Sciatic nerve (tissue), 2 donors: Measurements from ENCODE around the gene OOSP2. TPM values are rescaled to one million over a fixed set of nuclear protein-coding genes. Genes with fewer than 3 reads are reported as not detected.

Experiments
- ATAC-seq: fragments of 200-7000 bp; cut with Tn5 transposase; one replicate; pipeline ENCODE4 v1.9.1; 2020; ENCODE audit warnings: mild to moderate bottlenecking, moderate library complexity
- DNase-seq: peaks from one replicate; pipeline ENCODE4 v3.0.0-alpha.2; 2020; ENCODE audit warnings: low spot score
- intact Hi-C: fragments of 100-400 bp; cut with DNase I; formaldehyde crosslinking; loops from one replicate; pipeline ENCODE4 v1.14.2; 2022
- total RNA-seq: library from RNA; stranded (reverse); fragmentation: NEBNext Ultra II Directional; extraction: Animal tissue kit (Norgen Biotek cat#: 25700); gene quantifications from one replicate; pipeline ENCODE4 v1.2.1, GENCODE V29; 2021
- donor health status: DM: no; HTN: no; CAD: no.
- donor health status: DM: no; HTN: no; CAD: no.

OOSP2 gene
- total RNA-seq, 1 donor from 2014 or later: not detected

GRCh38 chr11:60077216-60077817 lies 37.1 kb downstream of the OOSP2 start:
- DNase-seq (no peak), ATAC-seq (no peak)
- intact Hi-C loops: no loop called here

DNA sequence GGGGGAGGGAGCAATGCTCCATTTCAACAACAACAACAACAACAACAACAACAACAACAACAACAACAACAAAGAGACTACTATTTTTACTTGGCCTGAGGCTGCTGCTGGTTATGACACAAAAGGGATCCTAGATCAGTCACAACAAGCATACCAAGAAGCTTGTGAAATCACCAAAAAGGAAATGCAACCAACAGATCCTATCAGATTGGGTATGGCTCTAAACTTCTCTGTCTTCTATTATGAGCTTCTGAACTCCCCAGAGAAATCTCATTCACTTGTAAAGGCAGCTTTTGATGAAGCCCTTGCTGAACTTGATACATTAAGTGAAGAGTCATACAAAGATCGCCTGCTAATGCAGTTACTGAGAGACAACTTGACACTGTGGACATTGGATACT lies 37.8 kb downstream of the OOSP2 start:
- DNase-seq (no peak), ATAC-seq (no peak)
- intact Hi-C loops: no loop called here

DNA sequence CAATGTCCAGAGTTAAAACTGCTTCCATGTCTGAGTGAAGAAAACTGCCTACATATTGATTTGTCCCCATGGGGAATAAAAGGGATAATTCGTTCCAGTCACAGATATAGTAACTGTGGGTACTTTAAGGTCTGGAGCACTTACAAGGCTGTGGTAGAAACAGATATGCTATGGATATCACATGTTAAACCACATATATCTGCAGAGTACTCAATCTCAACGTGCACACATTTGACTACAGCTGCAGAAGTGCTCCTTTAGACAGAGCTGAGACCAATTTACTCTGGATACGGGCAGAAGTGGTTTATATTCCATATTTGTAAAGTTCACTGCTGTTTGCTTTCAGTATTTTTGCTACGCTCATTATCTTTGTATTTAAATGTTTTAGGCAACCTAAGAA lies 38.5 kb downstream of the OOSP2 start:
- ATAC-seq (no peak), DNase-seq (no peak)
- intact Hi-C loops: no loop called here

DNA sequence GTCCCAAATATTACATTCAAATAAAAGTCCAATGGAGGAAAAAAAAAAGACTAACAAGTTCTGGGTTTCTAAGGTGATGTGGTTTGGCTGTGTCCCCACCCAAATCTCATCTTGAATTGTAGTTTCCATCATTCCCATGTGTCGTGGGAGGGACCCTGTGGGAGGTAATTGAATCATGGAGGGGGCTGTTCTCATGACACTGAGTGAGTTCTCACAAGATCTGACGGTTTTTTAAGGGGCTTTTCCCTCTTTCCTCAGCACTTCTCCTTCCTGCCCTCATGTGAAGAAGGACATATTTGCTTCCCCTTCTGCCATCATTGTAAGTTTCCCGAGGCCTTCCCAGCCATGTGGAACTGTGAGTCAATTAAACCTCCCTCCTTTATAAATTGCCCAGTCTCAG lies 40.3 kb downstream of the OOSP2 start:
- DNase-seq (no peak), ATAC-seq (no peak)
- intact Hi-C loops: no loop called here

- DNase-seq (no peak), ATAC-seq (no peak)
- intact Hi-C loops: no loop called here
Measured at GRCh38 chr11:60084631-60085273, 44.5 kb downstream of the OOSP2 start.

DNA sequence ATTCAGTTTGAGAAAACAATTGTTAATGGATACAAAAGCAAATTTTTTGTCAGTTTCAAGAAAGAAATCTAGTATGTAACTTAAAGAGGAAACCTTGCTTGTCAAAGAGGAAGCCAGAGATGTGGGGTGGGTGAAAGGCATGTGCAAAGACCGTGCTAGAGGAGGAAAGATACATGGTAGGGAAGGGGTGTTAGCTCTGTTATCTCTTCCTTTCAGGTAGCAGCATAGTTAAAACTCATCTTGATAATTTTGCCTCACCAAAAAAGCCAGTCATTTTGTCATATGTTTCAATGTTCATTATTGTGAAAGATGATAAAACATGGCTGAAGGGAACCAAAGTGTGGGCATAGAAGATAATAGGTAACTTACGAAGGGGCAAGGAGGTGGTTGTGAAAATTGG lies 45.7 kb downstream of the OOSP2 start:
- intact Hi-C loops: no loop called here
- no peak for ATAC-seq
- no peak for DNase-seq

DNA sequence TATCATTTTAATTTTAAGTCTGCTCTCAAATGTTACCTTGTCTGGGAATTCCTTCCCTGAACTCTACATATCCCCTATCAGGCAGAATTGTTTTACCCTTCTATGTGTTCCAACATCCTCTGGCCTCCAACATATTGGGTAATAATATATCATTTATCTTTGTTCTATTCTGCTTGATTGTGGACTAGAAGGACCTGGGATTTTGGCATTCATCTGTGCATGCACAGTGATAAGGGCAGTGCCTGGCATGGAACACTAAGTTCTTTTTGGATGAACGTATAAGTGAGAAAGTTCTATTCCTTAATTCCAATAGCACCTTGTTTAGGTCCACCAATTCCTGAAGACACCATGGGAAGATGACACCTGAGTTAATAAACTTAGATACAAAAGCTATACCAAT lies 47.0 kb downstream of the OOSP2 start:
- ATAC-seq (no peak), DNase-seq (no peak)
- intact Hi-C loops: no loop called here

DNA sequence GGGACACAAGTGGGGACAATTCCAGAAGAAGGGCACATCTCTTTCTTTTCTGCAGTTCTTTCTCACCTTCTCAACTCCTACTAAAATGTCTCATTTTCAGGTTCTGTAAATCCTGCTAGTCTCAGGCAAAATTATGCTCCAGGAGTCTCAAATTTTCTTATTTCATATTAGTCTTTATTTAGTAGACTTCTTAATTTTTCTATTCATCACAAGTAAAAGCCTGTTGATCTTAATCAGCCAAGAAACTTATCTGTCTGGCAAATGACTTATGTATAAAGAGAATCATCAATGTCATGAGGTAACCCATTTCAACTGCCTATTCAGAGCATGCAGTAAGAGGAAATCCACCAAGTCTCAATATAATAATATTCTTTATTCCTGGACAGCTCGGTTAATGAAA lies 48.2 kb downstream of the OOSP2 start, which contains the start of gene MS4A2:
TSS of gene MS4A2 (plus strand) at position 301 of the 400 bp plus-strand sequence. CDS start 102 bp downstream, outside the sequence.
- ATAC-seq (no peak), DNase-seq (no peak)
- intact Hi-C loops: no loop called here

GRCh38 chr11:60095477-60096120 lies 55.4 kb downstream of the OOSP2 start:
- no peak for DNase-seq
- no peak for ATAC-seq
- intact Hi-C loops: no loop called here

DNA sequence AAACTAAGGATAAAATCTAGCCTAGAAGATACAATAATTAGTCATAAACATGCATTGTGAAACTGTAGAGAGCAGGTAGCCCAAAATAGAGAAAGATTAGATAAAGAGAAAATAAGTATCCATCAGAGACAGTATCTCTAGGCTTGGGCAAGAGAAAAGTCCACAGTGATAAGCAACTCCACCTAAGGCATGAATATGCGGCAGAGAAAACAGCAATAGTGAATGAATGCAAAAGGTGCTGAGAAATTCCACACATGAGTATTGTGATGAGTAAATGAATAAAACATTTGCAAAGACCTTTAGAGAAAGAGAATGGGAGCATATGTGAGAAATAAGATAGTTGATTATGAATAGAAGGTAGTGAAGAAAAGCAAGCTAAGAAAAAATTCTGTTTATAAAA lies 57.0 kb downstream of the OOSP2 start:
- intact Hi-C loops: no loop called here
- DNase-seq (no peak), ATAC-seq (no peak)

Other genes starting within 250 kb of the OOSP2 start
- gene MRPL16, start 229.6 kb upstream of the OOSP2 start, total RNA-seq: 25.1 TPM
- not detected for gene CBLIF, start 194.9 kb upstream of the OOSP2 start, total RNA-seq
- gene TCN1, start 173.9 kb upstream of the OOSP2 start, total RNA-seq: 1.3 TPM
- gene OOSP3, start 161.6 kb upstream of the OOSP2 start, total RNA-seq: not detected
- not detected for gene OOSP1, start 102.0 kb upstream of the OOSP2 start, total RNA-seq
- not detected for gene OOSP4A, start 76.4 kb upstream of the OOSP2 start, total RNA-seq
- gene OOSP4B, start 23.2 kb upstream of the OOSP2 start, total RNA-seq: not detected
- 1.4 TPM for gene MS4A3, start 16.3 kb downstream of the OOSP2 start, total RNA-seq
- 3.1 TPM for gene MS4A2, start 48.3 kb downstream of the OOSP2 start, total RNA-seq
- gene MS4A6A, start 142.7 kb downstream of the OOSP2 start, total RNA-seq: 87.6 TPM
- 7.1 TPM for gene MS4A4E, start 202.7 kb downstream of the OOSP2 start, total RNA-seq
- gene MS4A4A, start 240.3 kb downstream of the OOSP2 start, total RNA-seq: 32.9 TPM